Transverse colon (tissue), 4 donors: ENCODE data around the gene SSRP1. TPM values are rescaled to one million over a fixed set of nuclear protein-coding genes. Genes with fewer than 3 reads are reported as not detected.

ENCODE experiments used
- DNase-seq: peaks from one replicate; pipeline ENCODE4 v3.0.0-alpha.2; 2019
- H3K27ac ChIP-seq, 4 donors: fragments of 200-600 bp; sonication (generic); 2 replicates each; pipeline ENCODE4 v1.5.1; 2016 to 2018; ENCODE audit warnings: inconsistent platforms in 4 of 4
- H3K27me3 ChIP-seq: fragments of 200-600 bp; sonication (generic); 2 replicates; pipeline ENCODE4 v1.5.1; 2017; ENCODE audit warnings: inconsistent platforms
- H3K36me3 ChIP-seq, 4 donors: fragments of 200-600 bp; sonication (generic); 2 replicates each; pipeline ENCODE4 v1.5.1; 2017 to 2019; ENCODE audit warnings: inconsistent platforms in 4 of 4
- H3K4me1 ChIP-seq, 4 donors: fragments of 200-600 bp; sonication (generic); 2 replicates each; pipeline ENCODE4 v1.5.1; 2017 to 2020; ENCODE audit warnings: inconsistent platforms in 4 of 4
- H3K4me3 ChIP-seq, 4 donors: fragments of 200-600 bp; sonication (generic); 1 replicate in 1 of 4; 2 replicates in 3 of 4; pipeline versions ENCODE4 v1.5.1 to v1.6.1; 2017 to 2019; ENCODE audit warnings: inconsistent platforms in 4 of 4
- H3K9me3 ChIP-seq, 2 donors: fragments of 200-600 bp; sonication (generic); 2 replicates each; pipeline ENCODE4 v1.5.1; 2017 to 2019; ENCODE audit warnings: inconsistent platforms in 2 of 2
- CTCF ChIP-seq, 5 experiments: fragments of 200-600 bp in 3 of 5; fragments of 450-650 bp in 2 of 5; sonication (generic) in 3 of 5; IDR thresholded peaks; 1 replicate in 2 of 5; 2 replicates in 3 of 5; pipeline ENCODE4 v1.5.1; 2016 to 2017; ENCODE audit warnings: antibody characterized with exemption in 5 of 5, inconsistent platforms in 3 of 5, mild to moderate bottlenecking in 2 of 5, moderate library complexity in 1 of 5
- EP300 ChIP-seq: sonication (generic); formaldehyde crosslinking; IDR thresholded peaks from one replicate; pipeline ENCODE4 v1.6.1; 2017; ENCODE audit warnings: antibody characterized with exemption, low read depth
- POLR2A ChIP-seq: fragments of 450-650 bp; IDR thresholded peaks from one replicate; pipeline ENCODE4 v1.6.1; 2016; ENCODE audit warnings: antibody characterized with exemption, mild to moderate bottlenecking, moderate library complexity
- POLR2AphosphoS5 ChIP-seq, 3 donors: sonication (generic); formaldehyde crosslinking; IDR thresholded peaks; one replicate each; pipeline ENCODE4 v1.6.1; 2016; ENCODE audit warnings: antibody characterized with exemption in 3 of 3
- WGBS, 2 donors: methylation state at CpG; one replicate each; pipeline ENCODE4 v1.1.5; 2018; ENCODE audit warnings: low coverage in 1 of 2; 5-methylcytosine and 5-hydroxymethylcytosine counted together
- in situ Hi-C, 4 donors: fragments of 200-750 bp; cut with MboI; loops; one replicate each; pipeline versions ENCODE4 v1.15.0 to v1.15.1; 2017; ENCODE audit warnings: low sequenced_read_pairs in 3 of 4, low pct_ligation_motif_present in 1 of 4, low pct_unique_long_range_greater_than_20kb in 1 of 4
- intact Hi-C: fragments of 100-400 bp; cut with DNase I; formaldehyde crosslinking; loops from one replicate; pipeline ENCODE4 v1.15.1; 2023; ENCODE audit warnings: low total_unique reads
- total RNA-seq, 4 donors: library from RNA; depleted of rRNA; stranded (reverse); fragments of >200 nt; gene quantifications; one replicate each; pipeline ENCODE4 v1.1.0, GENCODE V29; 2016

The SSRP1 gene
- total RNA-seq, 4 donors from 2014 or later, result 32.0 to 59.4 (median 45.5) TPM

GRCh38 chr11:57343825-57344224 lies 8.1 kb upstream of the SSRP1 start:
- Histone ChIP-seq H3K27me3 (no peaks in the 10 kb centered on the region), H3K9me3 (no peaks in the 10 kb centered on the region), H3K4me3 (no peak overlapping the region), H3K36me3 (no peaks in the 10 kb centered on the region), H3K27ac (no peak overlapping the region), H3K4me1 (peaks cover 0 to 3% (median 0%) of the 10 kb centered on the region in 4 donors)
- TF ChIP-seq POLR2A, result no peak
- no peak for TF ChIP-seq POLR2AphosphoS5 (IDR thresholded peaks at IDR 0.05)
- TF ChIP-seq CTCF (IDR thresholded peaks at IDR 0.05), result no peak
- TF ChIP-seq EP300, result no peak
- no peak for DNase-seq
- WGBS, 2 donors, result 80 to 81% methylated on average over 7 of the region's 7 CpGs
- in situ Hi-C loops, result loop anchor here in 3 of 4 donors (10.0 to 25.0 kb wide), 3 partner anchors 143 to 301 kb away; partner anchors contain the start of gene YPEL4 (in 3 of the 3)
- intact Hi-C loops, result no loop called here

- Histone ChIP-seq H3K4me3 (no peak overlapping the region), H3K36me3 (no peaks in the 10 kb centered on the region), H3K9me3 (no peaks in the 10 kb centered on the region), H3K27me3 (no peaks in the 10 kb centered on the region), H3K4me1 (peaks cover 0 to 3% (median 0%) of the 10 kb centered on the region in 4 donors), H3K27ac (no peak overlapping the region)
- WGBS, 2 donors, result 78 to 81% methylated on average over 9 to 11 of the region's 11 CpGs
- intact Hi-C loops (no loop called here), in situ Hi-C loops (loop anchor here in 3 of 4 donors (10.0 to 25.0 kb wide), 3 partner anchors 145 to 302 kb away; partner anchors contain the start of gene YPEL4 (in 3 of the 3))
- DNase-seq, result no peak
- TF ChIP-seq CTCF (IDR thresholded peaks at IDR 0.05) (no peak), POLR2A (no peak), EP300 (no peak), POLR2AphosphoS5 (IDR thresholded peaks at IDR 0.05) (no peak)
These were observed 7.0 kb upstream of the SSRP1 start for GRCh38 chr11:57342702-57343101.

GRCh38 chr11:57341250-57341808 lies 5.6 kb upstream of the SSRP1 start:
- peaks cover 0 to 5% (median 1%) of the 10 kb centered on the region in 4 donors for H3K4me1 ChIP-seq
- WGBS, 2 donors, result 74% methylated on average over 6 of the region's 6 CpGs; no CpG with 5 or more reads in 1 of the 2 donors
- in situ Hi-C loops (loop anchor here in 3 of 4 donors (10.0 to 25.0 kb wide), 3 partner anchors 146 to 303 kb away; partner anchors contain the start of gene YPEL4 (in 3 of the 3)), intact Hi-C loops (no loop called here)
- no peak for DNase-seq
- no peak overlapping the region for H3K4me3 ChIP-seq
- no peaks in the 10 kb centered on the region for H3K36me3 ChIP-seq
- H3K9me3 ChIP-seq, result no peaks in the 10 kb centered on the region
- no peak for TF ChIP-seq EP300
- H3K27ac ChIP-seq, result no peak overlapping the region
- H3K27me3 ChIP-seq, result no peaks in the 10 kb centered on the region

GRCh38 chr11:57340039-57340615 lies 4.4 kb upstream of the SSRP1 start:
- no peaks in the 10 kb centered on the region for H3K9me3 ChIP-seq
- H3K4me1 ChIP-seq, result peaks cover 0 to 6% (median 5%) of the 10 kb centered on the region in 4 donors
- in situ Hi-C loops (loop anchor here in 3 of 4 donors (10.0 to 25.0 kb wide), 3 partner anchors 147 to 305 kb away; partner anchors contain the start of gene YPEL4 (in 3 of the 3)), intact Hi-C loops (no loop called here)
- no peak for TF ChIP-seq POLR2A
- TF ChIP-seq EP300, result no peak
- TF ChIP-seq CTCF (IDR thresholded peaks at IDR 0.05), result no peak
- no peak for TF ChIP-seq POLR2AphosphoS5 (IDR thresholded peaks at IDR 0.05)
- no peak overlapping the region for H3K27ac ChIP-seq
- no peak overlapping the region for H3K4me3 ChIP-seq
- H3K27me3 ChIP-seq, result no peaks in the 10 kb centered on the region
- H3K36me3 ChIP-seq, result no peaks in the 10 kb centered on the region
- WGBS, 2 donors, result 43% methylated on average over 12 of the region's 12 CpGs; no CpG with 5 or more reads in 1 of the 2 donors
- DNase-seq, result no peak
